Caco-2 (cell line): ENCODE measurements around the gene PARVA. TPM values are rescaled to one million over a fixed set of nuclear protein-coding genes. Genes with fewer than 3 reads are reported as not detected.

Source experiments
- BruUV-seq: library from RNA; stranded (reverse); fragments of 400-500 nt; replicated peaks from 2 replicates; lab custom pipeline; 2021; lab: Mats Ljungman, UMichigan
- CTCF ChIA-PET: fragments of 300-600 bp; sonication (Branson Sonifier 250); formaldehyde crosslinking; loops from one replicate; lab custom pipeline; 2022; ENCODE audit warnings: antibody characterized with exemption; lab: Charles Lee
- POLR2A ChIA-PET: fragments of 300-600 bp; sonication (Branson Sonifier 250); formaldehyde crosslinking; loops from one replicate; lab custom pipeline; 2022; ENCODE audit warnings: antibody characterized with exemption; lab: Charles Lee
- DNase-seq, 2 experiments: peaks; one replicate each; pipeline versions ENCODE4 v3.0.0 to v3.0.0-alpha.2; 2020 to 2022
- H3K27me3 ChIP-seq: replicated peaks from 2 replicates; pipeline ENCODE4 v1.6.0; 2011; ENCODE audit warnings: low read length; ENCODE audit not compliant: control insufficient read depth, insufficient read depth
- H3K36me3 ChIP-seq: 2 replicates; pipeline ENCODE4 v1.5.1; 2011; ENCODE audit warnings: low read length; ENCODE audit not compliant: control insufficient read depth, insufficient read depth
- H3K4me1 ChIP-seq: fragments of 250-450 bp; sonication (Bioruptor Pico); 2 replicates; pipeline ENCODE4 v1.5.1; 2020; ENCODE audit warnings: mild to moderate bottlenecking
- H3K4me3 ChIP-seq: 2 replicates; pipeline ENCODE4 v1.5.1; 2011; ENCODE audit warnings: low read depth, mild to moderate bottlenecking, control low read depth, low read length
- H3K9me3 ChIP-seq: fragments of 250-450 bp; sonication (Bioruptor Pico); 2 replicates; pipeline ENCODE4 v1.5.1; 2020; ENCODE audit warnings: mild to moderate bottlenecking, moderate library complexity
- H3K27ac Mint-ChIP-seq: one replicate; pipeline ENCODE4 v1.8.0; 2022; ENCODE audit warnings: mixed read lengths; ENCODE audit not compliant: unreplicated experiment
- H3K27me3 Mint-ChIP-seq: one replicate; pipeline ENCODE4 v1.8.0; 2022; ENCODE audit warnings: mixed read lengths; ENCODE audit not compliant: insufficient read depth, unreplicated experiment
- H3K36me3 Mint-ChIP-seq: one replicate; pipeline ENCODE4 v1.8.0; 2022; ENCODE audit warnings: mild to moderate bottlenecking, mixed read lengths; ENCODE audit not compliant: insufficient read depth, unreplicated experiment
- H3K4me1 Mint-ChIP-seq: one replicate; pipeline ENCODE4 v1.8.0; 2022; ENCODE audit warnings: low read depth, mixed read lengths; ENCODE audit not compliant: unreplicated experiment
- H3K4me3 Mint-ChIP-seq: one replicate; pipeline ENCODE4 v1.8.0; 2022; ENCODE audit warnings: mild to moderate bottlenecking, moderate library complexity, mixed read lengths; ENCODE audit not compliant: unreplicated experiment
- H3K9me3 Mint-ChIP-seq: one replicate; pipeline ENCODE4 v1.8.0; 2022; ENCODE audit warnings: mixed read lengths; ENCODE audit not compliant: unreplicated experiment
- intact Hi-C: fragments of 100-400 bp; cut with micrococcal nuclease; formaldehyde crosslinking; loops from one replicate; pipeline ENCODE4 v1.10.0; 2022; ENCODE audit not compliant: unreplicated experiment
- total RNA-seq: library from RNA; stranded (reverse); gene quantifications from 2 replicates; pipeline ENCODE4 v1.2.3, GENCODE V29; 2022
- TF ChIP-seq, protein P1 (sequence below), 2 experiments: fragments of 200-600 bp in 1 of 2; IDR thresholded peaks; 1 replicate in 1 of 2; 2 replicates in 1 of 2; pipeline versions ENCODE4 v1.5.1 to v1.8.0; 2011 to 2022; ENCODE audit warnings: antibody characterized with exemption in 1 of 2, control low read depth in 1 of 2, inconsistent platforms in 1 of 2, low read depth in 1 of 2, low read length in 1 of 2, mild to moderate bottlenecking in 1 of 2, moderate library complexity in 1 of 2; ENCODE audit not compliant: insufficient read depth in 1 of 2, severe bottlenecking in 1 of 2, unreplicated experiment in 1 of 2

PARVA gene
- total RNA-seq, 1 experiment from 2014 or later, result 45.3 TPM

GRCh38 chr11:12547953-12548650 is 170.7 kb downstream of the PARVA start:
- Mint-ChIP-seq H3K27me3 (no peaks in the 10 kb centered on the region), H3K36me3 (no peaks in the 10 kb centered on the region), H3K27ac (no peak overlapping the region), H3K4me3 (no peak overlapping the region), H3K4me1 (peaks cover 7% of the 10 kb centered on the region), H3K9me3 (no peaks in the 10 kb centered on the region)
- DNase-seq, result no peak
- intact Hi-C loops, result no loop called here
- Histone ChIP-seq H3K4me1 (no peaks in the 10 kb centered on the region), H3K36me3 (no peaks in the 10 kb centered on the region), H3K27me3 (no peaks in the 10 kb centered on the region), H3K4me3 (no peak overlapping the region), H3K9me3 (no peaks in the 10 kb centered on the region)
- TF ChIP-seq, protein P1, sequence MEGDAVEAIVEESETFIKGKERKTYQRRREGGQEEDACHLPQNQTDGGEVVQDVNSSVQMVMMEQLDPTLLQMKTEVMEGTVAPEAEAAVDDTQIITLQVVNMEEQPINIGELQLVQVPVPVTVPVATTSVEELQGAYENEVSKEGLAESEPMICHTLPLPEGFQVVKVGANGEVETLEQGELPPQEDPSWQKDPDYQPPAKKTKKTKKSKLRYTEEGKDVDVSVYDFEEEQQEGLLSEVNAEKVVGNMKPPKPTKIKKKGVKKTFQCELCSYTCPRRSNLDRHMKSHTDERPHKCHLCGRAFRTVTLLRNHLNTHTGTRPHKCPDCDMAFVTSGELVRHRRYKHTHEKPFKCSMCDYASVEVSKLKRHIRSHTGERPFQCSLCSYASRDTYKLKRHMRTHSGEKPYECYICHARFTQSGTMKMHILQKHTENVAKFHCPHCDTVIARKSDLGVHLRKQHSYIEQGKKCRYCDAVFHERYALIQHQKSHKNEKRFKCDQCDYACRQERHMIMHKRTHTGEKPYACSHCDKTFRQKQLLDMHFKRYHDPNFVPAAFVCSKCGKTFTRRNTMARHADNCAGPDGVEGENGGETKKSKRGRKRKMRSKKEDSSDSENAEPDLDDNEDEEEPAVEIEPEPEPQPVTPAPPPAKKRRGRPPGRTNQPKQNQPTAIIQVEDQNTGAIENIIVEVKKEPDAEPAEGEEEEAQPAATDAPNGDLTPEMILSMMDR (IDR thresholded peaks at IDR 0.05; ENCODE audit: insufficient read depth in 1 of 2, low read depth in 1 of 2, low read length in 1 of 2, severe bottlenecking in 1 of 2, unreplicated experiment in 1 of 2), result no peak
- ChIA-PET POLR2A (no interaction called here), CTCF (no interaction called here)
- BruUV-seq, result no TSS peak

DNA sequence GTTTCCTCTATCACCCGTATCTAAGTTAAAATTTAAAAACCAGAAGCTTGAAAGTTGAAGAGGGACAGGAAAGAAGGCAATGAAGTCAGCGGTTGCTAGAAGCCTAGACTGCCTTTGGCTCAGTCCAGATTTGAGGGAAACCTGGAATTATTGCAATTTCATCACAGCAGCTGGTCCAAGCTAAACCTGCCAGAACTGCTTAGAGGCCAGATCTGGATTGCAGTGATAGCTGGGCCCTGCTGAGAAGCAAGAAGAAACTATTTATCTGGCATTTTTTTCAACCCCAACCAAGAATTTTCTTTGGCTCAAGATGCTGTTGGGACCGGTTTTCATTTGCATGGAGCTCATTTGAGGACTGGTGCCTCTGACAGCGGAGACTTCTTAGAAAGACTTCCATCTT is 175.3 kb downstream of the PARVA start:
- ChIA-PET CTCF (no interaction called here), POLR2A (no interaction called here)
- no TSS peak for BruUV-seq
- Mint-ChIP-seq H3K27ac (no peak overlapping the region), H3K36me3 (no peaks in the 10 kb centered on the region), H3K27me3 (peaks cover 2% of the 10 kb centered on the region), H3K4me3 (no peak overlapping the region), H3K4me1 (peaks cover 16% of the 10 kb centered on the region), H3K9me3 (no peaks in the 10 kb centered on the region)
- no peaks in the 10 kb centered on the region for H3K27me3 ChIP-seq
- no peak overlapping the region for H3K4me3 ChIP-seq
- no peaks in the 10 kb centered on the region; the same call in 1 of the 2 replicates for H3K4me1 ChIP-seq
- no peaks in the 10 kb centered on the region for H3K36me3 ChIP-seq
- no peak for DNase-seq
- TF ChIP-seq, protein P1 (IDR thresholded peaks at IDR 0.05; ENCODE audit: insufficient read depth in 1 of 2, low read depth in 1 of 2, low read length in 1 of 2, severe bottlenecking in 1 of 2, unreplicated experiment in 1 of 2), result no peak
- peaks cover 8% of the 10 kb centered on the region; the same call in 1 of the 2 replicates for H3K9me3 ChIP-seq
- intact Hi-C loops, result no loop called here

- POLR2A ChIA-PET, result interaction anchor here (0.6 kb wide), 1 partner anchor 100 kb away, joined by 6 read pairs; no protein-coding TSS in a partner anchor
- CTCF ChIA-PET, result no interaction called here
Measured at GRCh38 chr11:12554122-12554521, 176.8 kb downstream of the PARVA start.

More at GRCh38 chr11:12554122-12554521, 176.8 kb downstream of the PARVA start:
- Histone ChIP-seq H3K36me3 (no peaks in the 10 kb centered on the region), H3K4me1 (no peaks in the 10 kb centered on the region; the same call in 1 of the 2 replicates), H3K4me3 (no peak overlapping the region), H3K9me3 (peaks cover 8% of the 10 kb centered on the region; the same call in 1 of the 2 replicates), H3K27me3 (no peaks in the 10 kb centered on the region)
- Mint-ChIP-seq H3K27ac (no peak overlapping the region), H3K4me3 (no peak overlapping the region), H3K27me3 (peaks cover 2% of the 10 kb centered on the region), H3K4me1 (peaks cover 16% of the 10 kb centered on the region), H3K9me3 (no peaks in the 10 kb centered on the region), H3K36me3 (no peaks in the 10 kb centered on the region)
- no peak for DNase-seq
- BruUV-seq, result no TSS peak
- intact Hi-C loops, result no loop called here
- TF ChIP-seq, protein P1 (IDR thresholded peaks at IDR 0.05; ENCODE audit: insufficient read depth in 1 of 2, low read depth in 1 of 2, low read length in 1 of 2, severe bottlenecking in 1 of 2, unreplicated experiment in 1 of 2), result no peak
